GM12801 (cell line): ENCODE results near the gene IGSF5.

Source experiments
- CTCF ChIP-seq: IDR thresholded peaks from one replicate; pipeline ENCODE4 v1.5.1; 2011; ENCODE audit warnings: control low read depth; ENCODE audit not compliant: insufficient read length; ENCODE audit errors: extremely low read depth

Gene IGSF5

GRCh38 chr21:39750670-39751069 is 5.7 kb downstream of the IGSF5 start:
- TF ChIP-seq CTCF, result no peak

- TF ChIP-seq CTCF, result no peak
Measured at GRCh38 chr21:39754811-39755210, 9.8 kb downstream of the IGSF5 start.

GRCh38 chr21:39756285-39756684 is 11.3 kb downstream of the IGSF5 start:
- no peak for TF ChIP-seq CTCF

GRCh38 chr21:39763272-39763970 is 18.4 kb downstream of the IGSF5 start:
- no peak for TF ChIP-seq CTCF

- no peak for TF ChIP-seq CTCF
Measured at GRCh38 chr21:39774227-39774626, 29.2 kb downstream of the IGSF5 start.

GRCh38 chr21:39775816-39776215 is 30.8 kb downstream of the IGSF5 start:
- no peak for TF ChIP-seq CTCF

GRCh38 chr21:39776589-39776988 is 31.6 kb downstream of the IGSF5 start:
- TF ChIP-seq CTCF, result no peak

GRCh38 chr21:39781331-39781730 is 36.3 kb downstream of the IGSF5 start:
- TF ChIP-seq CTCF, result no peak
